ENCODE measurements around the gene IGDCC3.
A peak's percentile ranks its signal among the peaks of the same experiment; 100 is the strongest.

GRCh38 chr15:65287520-65287855, 90.3 kb downstream of the IGDCC3 start:
- TF ChIP-seq SP4 (IDR thresholded peaks at IDR 0.05; ENCODE audit: low read length) (no peak), ZNF274 (IDR thresholded peaks at IDR 0.05; ENCODE audit: borderline replicate concordance, extremely low read depth, low read length) (no peak), SP2 (IDR thresholded peaks at IDR 0.05; ENCODE audit: low read length) (no peak), E2F6 (IDR thresholded peaks at IDR 0.05) (no peak), POLR2AphosphoS5 (IDR thresholded peaks at IDR 0.05; ENCODE audit: low read depth, low read length) (no peak), EZH2 (IDR thresholded peaks at IDR 0.05; ENCODE audit: low read depth, low read length, severe bottlenecking) (no peak), EP300 (IDR thresholded peaks at IDR 0.05; ENCODE audit: borderline replicate concordance in 1 of 2, low read depth in 2 of 2, low read length in 2 of 2) (no peak), PHF8 (conservative IDR thresholded peaks at IDR 0.05; ENCODE audit: low read depth, low read length) (no peak), CTCF (IDR thresholded peaks at IDR 0.05; ENCODE audit: control extremely low read depth in 1 of 3, insufficient read depth in 1 of 3, low read depth in 1 of 3, low read length in 3 of 3) (no peak), MAX (IDR thresholded peaks at IDR 0.05) (0 out of 2 replicates have a peak, but pooled peaks have one; percentile 32), RXRA (IDR thresholded peaks at IDR 0.05; ENCODE audit: insufficient read depth, low read depth, low read length) (no peak), POLR2A (IDR thresholded peaks at IDR 0.05; ENCODE audit: control extremely low read depth in 1 of 2, low read depth in 2 of 2, low read length in 2 of 2) (no peak), JUND (IDR thresholded peaks at IDR 0.05; ENCODE audit: low read length) (no peak), SUZ12 (IDR thresholded peaks at IDR 0.05; ENCODE audit: low read length) (no peak)

Measured in H1 (cell line).